ENCODE data around the gene RAB30.

- TF ChIP-seq CTCF (IDR thresholded peaks at IDR 0.05; ENCODE audit: insufficient read depth, low read length): no peak
- TF ChIP-seq GABPA (IDR thresholded peaks at IDR 0.05; ENCODE audit: low read depth): no peak
- TF ChIP-seq REST (IDR thresholded peaks at IDR 0.05; ENCODE audit: insufficient replicate concordance, low read depth): no peak
Observed at GRCh38 chr11:83093634-83094033, 21.9 kb upstream of the RAB30 start.
